ENCODE data around the gene PACSIN2.

The PACSIN2 gene

DNA sequence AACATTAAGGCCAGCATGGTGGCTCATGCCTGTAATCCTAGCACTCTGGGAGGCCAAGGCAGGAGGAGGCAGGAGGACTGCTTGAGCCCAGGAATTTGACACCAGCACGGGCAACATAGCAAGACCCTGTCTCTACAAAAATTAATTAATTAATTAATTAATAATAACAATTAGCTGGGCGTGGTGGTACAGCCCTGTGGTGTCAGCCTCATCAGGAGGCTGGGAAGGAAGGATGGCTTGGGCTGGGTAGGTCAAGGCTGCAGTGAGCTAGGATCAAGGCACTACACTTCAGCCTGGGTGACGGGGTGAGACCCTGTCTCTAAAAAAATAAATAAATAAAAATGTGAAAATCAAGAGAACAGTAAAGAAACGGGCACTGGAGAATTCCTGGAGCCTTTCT is 159.2 kb downstream of the PACSIN2 start:
- no peak for DNase-seq

DNA sequence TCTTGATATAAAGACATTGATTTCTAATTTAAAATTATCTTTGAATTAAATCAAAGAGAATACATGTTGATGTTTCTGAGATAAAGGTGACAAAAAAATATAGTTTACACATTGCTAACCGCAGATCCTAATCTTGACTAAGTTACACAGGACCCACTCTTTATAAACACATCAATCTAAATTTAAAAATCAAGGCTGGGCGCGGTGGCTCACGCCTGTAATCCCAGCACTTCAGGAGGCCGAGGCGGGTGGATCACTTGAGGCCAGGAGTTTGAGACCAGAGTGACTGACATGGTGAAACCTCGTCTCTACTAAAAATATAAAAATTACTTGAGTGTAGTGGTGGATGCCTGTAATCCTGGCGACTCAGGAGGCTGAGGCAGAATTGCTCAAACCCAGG is 159.7 kb downstream of the PACSIN2 start:
- no peak for DNase-seq

DNA sequence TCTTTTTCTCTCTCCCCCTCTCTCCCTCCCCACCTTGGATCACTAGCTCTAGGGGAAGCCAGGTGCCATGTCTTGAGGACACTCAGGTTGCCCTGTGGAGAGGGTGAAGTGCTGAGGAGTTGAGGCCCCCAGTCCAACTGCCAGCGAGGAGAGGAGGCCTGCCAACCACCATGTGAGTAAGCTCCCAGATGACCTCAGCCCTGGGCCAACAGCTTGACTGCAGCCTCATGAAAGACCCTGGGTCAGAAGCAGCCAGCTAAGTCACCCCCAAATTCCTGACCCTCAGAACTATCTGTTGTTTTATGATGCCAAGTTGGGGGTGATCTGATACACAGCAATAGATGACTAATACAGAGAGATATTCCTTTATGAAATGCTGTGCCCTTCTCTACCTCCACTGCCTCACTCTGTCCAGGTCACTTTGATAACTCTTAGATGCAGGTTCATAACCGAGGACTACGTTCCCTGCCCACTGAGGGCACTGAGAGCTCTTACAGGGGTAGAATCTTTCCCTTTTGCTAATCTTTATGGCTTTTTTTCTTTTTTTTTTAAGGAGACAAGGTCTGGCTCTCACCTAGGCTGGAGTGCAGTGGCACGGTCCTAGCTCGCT is 165.9 kb downstream of the PACSIN2 start:
- DNase-seq = no peak

DNA sequence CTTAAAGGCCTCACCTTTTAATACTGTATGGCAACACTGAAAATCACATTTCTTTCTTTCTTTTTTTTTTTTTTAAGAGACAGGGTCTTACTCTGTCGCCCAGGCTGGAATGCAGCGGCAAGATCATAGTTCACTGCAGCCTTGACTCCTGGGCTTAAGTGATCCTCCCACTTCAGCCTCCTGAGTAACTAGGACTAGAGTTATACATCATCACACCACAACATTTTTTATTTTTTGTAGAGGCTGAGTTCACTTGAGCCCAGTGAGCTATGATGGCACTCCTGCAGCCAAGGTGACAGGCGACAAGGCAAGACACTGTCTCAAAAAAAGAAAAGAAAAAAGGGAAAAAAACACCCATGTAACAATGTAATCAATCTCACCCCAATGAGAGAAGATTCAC is 167.8 kb downstream of the PACSIN2 start:
- no peak for DNase-seq

DNA sequence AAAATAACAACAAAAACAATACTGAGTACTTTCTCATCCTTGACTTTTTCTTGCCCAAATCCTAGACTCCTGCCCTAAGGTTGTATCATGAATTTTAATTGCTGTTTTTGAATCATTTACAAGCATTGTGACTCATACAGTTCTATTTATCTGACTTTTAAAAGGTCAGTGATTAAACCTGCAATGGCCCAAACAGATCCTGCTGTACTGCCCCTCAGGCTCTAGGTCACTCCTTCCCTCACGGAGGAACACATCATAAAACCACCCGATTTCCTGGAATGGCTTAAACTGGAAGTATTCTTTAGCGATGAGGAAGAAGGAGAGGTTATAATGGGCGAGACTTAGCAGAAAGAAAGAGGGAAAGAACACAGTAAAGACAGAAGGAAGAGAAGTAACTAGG is 170.2 kb downstream of the PACSIN2 start:
- DNase-seq = no peak

DNA sequence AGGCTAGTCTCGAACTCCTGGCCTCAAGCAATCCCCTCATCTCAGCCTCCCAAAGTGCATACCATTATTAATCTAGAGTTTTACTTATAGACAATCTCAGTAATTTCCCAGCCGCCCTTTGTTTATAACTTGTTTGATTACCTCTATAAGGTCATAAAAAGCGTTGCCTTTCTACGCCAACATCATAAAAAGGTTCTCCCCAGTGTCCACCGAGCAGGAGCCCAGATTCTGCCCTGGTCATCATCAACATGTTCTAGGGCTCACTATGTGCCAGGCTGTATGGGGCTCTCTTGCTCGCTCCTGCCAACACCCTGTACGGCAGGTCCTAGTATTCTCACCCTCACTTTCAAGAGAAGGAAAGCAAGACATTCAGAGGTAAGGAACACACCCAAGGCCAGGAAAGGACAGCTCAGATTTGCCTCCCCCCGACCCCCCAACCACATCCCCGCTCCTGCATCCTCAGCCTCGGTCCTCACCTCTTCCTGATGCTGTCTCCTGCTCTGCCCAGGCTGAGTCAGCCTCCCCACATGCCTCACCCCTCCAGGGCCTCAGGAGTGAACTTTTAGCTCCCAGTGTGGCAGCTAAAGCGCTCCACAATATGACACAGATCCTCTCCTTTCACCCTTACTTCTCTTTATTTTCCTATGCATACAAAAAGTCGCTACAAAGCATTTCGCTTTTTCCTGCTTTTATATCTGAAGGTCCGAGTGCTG is 172.1 kb downstream of the PACSIN2 start:
- DNase-seq = no peak

DNA sequence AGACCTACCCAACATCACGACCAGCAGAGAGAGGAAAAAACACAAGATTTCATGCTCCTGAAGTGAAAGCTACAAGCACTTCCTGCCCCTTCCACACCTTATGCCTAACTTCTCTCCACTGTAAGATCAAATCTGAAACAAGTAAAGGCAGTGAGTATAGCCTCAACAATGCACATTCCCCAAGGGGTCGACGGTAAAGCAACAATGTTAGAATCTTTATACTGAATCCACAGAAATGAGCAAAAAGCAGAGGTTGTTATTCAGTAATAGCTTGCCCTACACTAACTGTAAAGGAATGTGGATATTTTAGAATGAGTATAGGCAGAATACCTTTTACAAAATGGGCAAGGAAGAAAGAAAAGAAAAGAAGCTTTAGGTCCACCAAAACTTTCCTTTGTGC is 173.5 kb downstream of the PACSIN2 start:
- no peak for DNase-seq

DNA sequence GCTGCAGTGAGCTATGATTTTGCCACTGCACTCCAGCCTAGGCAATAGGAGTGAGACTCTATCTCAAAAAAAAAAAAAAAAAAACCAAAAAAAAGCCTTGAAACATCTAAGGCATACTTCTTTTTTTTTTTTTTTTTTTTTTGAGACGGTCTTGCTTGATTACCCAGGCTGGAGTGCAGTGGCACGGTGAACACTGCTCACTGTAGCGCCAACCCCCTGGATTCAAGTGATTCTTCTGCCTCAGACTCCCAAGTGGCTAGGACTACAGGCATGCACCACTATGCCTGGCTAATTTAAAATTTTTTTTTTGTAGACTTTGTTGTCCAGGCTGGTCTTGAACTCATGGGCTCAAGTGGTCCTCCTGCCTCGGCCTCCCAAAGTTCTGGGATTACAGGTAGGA is 177.4 kb downstream of the PACSIN2 start:
- DNase-seq = no peak

DNA sequence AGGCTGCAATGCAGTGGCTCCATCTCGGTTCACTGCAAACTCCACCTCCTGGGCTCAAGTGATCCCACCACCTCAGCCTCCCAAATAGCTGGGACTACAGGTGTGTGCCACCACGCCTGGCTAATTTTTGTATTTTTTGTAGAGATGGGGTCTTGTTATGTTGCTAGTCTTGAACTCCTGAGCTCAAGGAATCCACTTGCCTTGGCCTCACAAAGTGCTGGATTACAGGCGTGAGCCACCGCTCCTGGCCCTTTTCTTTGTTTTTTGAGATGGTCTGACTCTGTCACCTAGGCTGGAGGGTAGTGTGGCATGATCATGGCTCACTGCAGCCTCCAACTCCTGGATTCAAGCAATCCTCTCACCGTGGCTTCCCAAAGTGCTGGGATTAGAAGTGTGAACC is 178.9 kb downstream of the PACSIN2 start:
- no peak for DNase-seq

DNA sequence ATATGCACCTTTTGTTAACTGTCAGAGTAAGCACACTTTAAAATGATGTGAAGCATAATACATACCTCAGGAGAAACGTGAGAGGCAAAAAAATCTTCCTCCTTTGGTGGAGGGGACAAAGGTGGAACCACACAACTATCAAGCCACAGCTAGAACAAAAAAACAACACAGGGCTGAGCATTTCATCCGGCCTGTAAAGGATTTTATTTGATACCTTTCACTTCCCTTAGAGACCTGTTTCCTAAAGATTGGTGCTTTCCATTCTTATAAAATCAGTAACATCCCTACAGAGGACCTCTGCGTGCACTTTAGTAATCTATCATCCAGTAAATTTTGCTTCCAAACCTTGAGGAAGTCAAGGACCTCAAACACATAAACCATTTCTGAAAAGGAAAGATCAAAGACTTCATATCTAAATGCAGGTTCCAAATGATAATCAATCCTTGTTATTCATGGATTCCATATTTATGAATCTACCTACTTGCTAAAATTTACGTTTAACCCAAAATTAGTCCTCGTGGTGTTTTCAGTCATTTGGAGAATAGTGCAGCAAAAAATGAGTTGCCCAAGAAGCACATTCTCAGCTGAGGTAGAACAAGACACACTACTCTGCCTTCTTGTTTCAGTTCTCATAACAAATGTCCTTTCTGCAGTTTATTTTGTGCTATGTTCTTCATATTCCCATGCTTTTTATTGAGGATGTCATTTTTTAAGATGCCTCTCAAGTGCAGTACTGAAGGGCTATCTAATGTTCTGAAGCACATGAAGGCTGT is 180.6 kb downstream of the PACSIN2 start:
- no peak for DNase-seq

DNA sequence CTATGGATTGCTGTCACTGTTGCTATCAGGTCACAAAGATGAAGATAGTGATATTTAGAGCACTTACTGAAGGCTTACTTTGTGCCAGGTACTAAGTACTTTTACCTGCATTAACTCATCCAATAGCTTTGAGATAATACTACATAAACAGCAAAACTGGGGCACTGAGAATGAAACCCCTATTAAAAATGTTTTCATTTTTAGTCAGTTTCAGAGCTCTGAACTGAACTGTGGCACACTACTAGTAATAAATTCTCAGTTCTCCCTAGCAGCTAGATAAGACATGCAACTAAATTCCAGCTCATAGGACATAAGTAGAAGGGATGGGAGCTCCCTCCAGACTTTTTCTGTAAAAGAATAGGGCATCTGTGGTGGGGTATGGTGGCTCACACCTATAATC is 181.8 kb downstream of the PACSIN2 start:
- DNase-seq = no peak

DNA sequence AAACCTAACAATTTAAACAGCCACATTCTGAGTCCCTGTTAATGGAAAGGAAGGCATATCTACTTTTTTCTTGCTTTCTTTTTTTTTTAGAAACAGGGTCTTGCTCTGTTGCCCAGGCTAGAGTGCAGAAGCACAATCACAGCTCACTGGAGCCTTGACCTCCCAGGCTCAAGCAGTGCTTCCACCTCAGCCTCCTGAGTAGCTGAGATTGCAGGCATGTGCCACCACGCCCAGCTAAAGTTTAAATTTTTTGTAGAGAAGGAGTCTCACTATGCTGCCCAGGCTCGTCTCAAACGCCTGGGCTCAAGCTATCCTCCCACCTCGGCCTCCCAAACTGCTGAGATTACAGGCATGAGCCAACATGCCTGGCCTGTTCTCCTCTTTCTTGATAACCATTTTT is 183.2 kb downstream of the PACSIN2 start:
- DNase-seq = no peak

DNA sequence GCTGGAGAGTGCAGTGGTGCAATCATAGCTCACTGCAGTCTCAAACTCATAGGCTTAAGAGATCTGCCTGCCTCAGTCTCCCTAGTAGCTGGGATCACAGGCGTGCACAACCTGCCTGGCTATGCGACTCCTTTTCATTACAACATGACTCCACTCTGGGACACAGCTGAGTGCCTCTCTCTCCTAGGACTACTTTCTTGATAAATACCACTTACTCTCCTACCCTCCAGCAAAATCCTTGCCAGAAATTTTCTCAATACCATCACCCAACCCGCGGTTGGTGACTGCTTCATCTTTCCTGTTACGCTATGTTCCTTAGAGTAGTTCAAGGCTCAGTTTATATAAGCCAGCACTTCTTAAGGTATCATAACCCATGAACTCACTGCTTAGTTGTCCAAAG is 184.8 kb downstream of the PACSIN2 start:
- no peak for DNase-seq

DNA sequence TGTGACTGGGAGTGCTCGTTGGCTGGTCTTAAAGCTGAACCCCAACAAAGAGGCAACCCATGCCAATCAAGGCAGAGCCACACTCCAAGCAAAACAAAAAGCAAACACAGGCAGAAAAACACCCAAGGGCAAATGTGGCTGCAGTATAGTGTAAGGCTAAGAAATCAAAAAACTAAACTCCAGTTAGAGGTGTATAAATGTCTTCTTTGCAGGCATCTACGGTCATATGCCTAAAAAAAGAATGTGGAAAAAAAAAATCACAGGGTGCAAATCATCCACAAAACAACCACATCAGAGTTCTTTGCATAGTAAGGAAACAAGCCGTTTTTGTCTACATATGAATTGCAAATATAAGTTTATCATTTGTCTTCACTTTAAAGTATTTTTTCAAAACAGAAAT is 185.6 kb downstream of the PACSIN2 start:
- DNase-seq = no peak

DNA sequence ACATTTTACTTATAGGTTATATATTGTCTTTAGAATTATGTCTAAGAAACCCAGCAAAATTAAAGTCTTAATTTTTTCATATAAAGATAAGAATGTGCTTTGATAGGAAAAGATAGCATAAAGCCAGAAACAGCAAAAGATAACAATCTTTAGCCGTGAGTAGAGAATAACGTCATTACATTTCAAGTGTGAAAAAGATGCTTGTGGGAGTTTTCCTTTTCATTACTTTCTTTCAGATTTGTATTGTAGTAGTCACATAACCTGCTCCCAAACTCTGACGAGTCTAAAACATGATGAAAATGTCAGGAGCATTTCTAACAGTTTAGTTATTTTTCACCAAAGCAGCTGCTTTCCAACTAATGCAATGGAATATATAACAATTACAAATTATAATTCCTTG is 189.2 kb downstream of the PACSIN2 start:
- no peak for DNase-seq

DNA sequence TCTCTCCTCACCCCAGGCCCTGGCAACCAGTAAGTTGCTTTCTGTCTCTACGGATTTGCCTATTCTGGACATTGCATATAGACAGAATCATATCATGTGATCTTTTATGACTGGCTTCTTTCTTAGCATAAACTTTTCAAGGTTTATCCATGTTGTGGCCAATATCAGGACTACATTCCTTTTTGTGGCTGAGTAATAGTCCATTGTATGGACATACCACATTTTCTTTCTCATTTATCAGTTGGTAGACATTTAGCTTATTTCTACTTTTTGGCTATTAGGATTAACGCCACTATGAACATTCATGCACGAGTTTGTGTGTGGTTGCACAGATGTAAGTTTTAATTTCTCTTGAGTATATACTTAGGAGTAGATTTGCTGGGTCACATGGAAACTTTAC is 193.6 kb downstream of the PACSIN2 start:
- DNase-seq = no peak

DNA sequence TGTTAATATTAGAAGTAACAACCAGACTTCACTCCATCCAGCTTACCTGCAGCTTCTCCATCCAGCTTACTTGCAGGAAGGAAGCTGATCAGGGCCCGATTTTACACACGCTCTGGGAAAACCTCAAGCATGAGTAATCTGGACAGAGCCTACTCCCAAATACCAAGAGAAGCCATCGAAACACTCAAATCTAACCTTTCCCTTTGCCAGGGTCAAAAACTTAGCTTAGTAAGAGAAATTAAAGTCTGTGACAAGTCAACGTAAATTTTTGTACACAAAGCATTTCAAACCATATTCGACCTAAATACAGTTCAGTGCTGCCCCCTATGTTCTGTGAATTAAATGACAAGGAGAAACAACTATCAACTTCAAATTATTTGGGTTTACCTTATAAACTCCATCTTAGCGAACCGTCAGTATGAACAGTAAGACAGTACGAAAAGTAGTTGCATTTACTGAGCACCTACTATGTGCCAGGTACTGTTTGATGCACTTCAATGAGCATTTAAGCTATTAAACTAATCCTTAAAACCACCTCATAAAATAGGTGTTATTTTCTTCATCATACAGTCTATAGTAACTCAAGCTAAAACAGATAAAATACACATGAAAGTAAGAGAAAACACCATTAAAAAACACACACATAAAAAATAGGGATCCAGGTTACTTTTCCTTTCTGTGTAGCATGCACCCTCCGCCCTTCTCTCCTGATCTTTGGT is 194.7 kb downstream of the PACSIN2 start:
- no peak for DNase-seq
